Measurements from ENCODE around the gene TACO1.

GRCh38 chr17:63596856-63597586, 3.7 kb upstream of the TACO1 start:
- TF ChIP-seq CTCF (IDR thresholded peaks at IDR 0.05) (no peak), ZFX (IDR thresholded peaks at IDR 0.05; ENCODE audit: borderline replicate concordance) (no peak)

Measured in 22Rv1 (cell line).